Stimulated activated CD8-positive, alpha-beta memory T cell treated with anti-CD3 and anti-CD28 coated beads, Interleukin-7, amount 100 ng/mL, for 24 hours (primary cell): ENCODE results near the gene MOCOS.

Experiments
- DNase-seq: peaks from one replicate; pipeline ENCODE4 v3.0.0-alpha.2; 2020; ENCODE audit warnings: low read depth

Gene MOCOS

GRCh38 chr18:36179562-36180355 is 7.5 kb upstream of the MOCOS start:
- DNase-seq = no peak

- no peak for DNase-seq
These were observed 5.9 kb upstream of the MOCOS start for GRCh38 chr18:36181441-36181840.

- DNase-seq = no peak
These were observed 5.3 kb upstream of the MOCOS start for GRCh38 chr18:36181898-36182506.

GRCh38 chr18:36183033-36183432 is 4.3 kb upstream of the MOCOS start:
- no peak for DNase-seq

- DNase-seq = no peak
These were observed 3.3 kb upstream of the MOCOS start for GRCh38 chr18:36183987-36184386.

- no peak for DNase-seq
These were observed 2.1 kb upstream of the MOCOS start for GRCh38 chr18:36185157-36185556.

- no peak for DNase-seq
These were observed 1.3 kb upstream of the MOCOS start for GRCh38 chr18:36185901-36186460.

GRCh38 chr18:36186461-36187192 is 670 bp upstream of the MOCOS start:
- DNase-seq = no peak

- no peak for DNase-seq
These were observed 777 bp downstream of the MOCOS start for GRCh38 chr18:36187826-36188721.

GRCh38 chr18:36188916-36189315 is 1.6 kb downstream of the MOCOS start:
- no peak for DNase-seq

- no peak for DNase-seq
These were observed 2.2 kb downstream of the MOCOS start for GRCh38 chr18:36189486-36189885.

- DNase-seq = no peak
These were observed 4.0 kb downstream of the MOCOS start for GRCh38 chr18:36191286-36191685.

- no peak for DNase-seq
These were observed 4.4 kb downstream of the MOCOS start for GRCh38 chr18:36191711-36192110.

- no peak for DNase-seq
These were observed 7.5 kb downstream of the MOCOS start for GRCh38 chr18:36194600-36195315.

- no peak for DNase-seq
These were observed 8.3 kb downstream of the MOCOS start for GRCh38 chr18:36195427-36196122.

- no peak for DNase-seq
These were observed 9.1 kb downstream of the MOCOS start for GRCh38 chr18:36196238-36196995.

GRCh38 chr18:36197511-36198166 is 10.3 kb downstream of the MOCOS start:
- DNase-seq = no peak

- DNase-seq = no peak
These were observed 12.5 kb downstream of the MOCOS start for GRCh38 chr18:36199691-36200295.

GRCh38 chr18:36200354-36200771 is 13.1 kb downstream of the MOCOS start:
- DNase-seq = no peak
